Hindlimb muscle (tissue), 1 donor: ENCODE results near the gene CEP104. TPM values are rescaled to one million over a fixed set of nuclear protein-coding genes. Genes with fewer than 3 reads are reported as not detected.

ENCODE experiments used
- DNase-seq: peaks from one replicate; pipeline ENCODE4 v3.0.0-alpha.2; 2013
- polyA plus RNA-seq: library from polyadenylated mRNA; unstranded; fragments of 120-200 nt; gene quantifications from one replicate; pipeline ENCODE4 v1.2.1, GENCODE V29; 2013; ENCODE audit not compliant: insufficient read length

CEP104 gene
- polyA plus RNA-seq, 1 donor = 20.1 TPM

GRCh38 chr1:3893190-3893589 is 36.2 kb upstream of the CEP104 start:
- no peak for DNase-seq

GRCh38 chr1:3892748-3893147 is 35.7 kb upstream of the CEP104 start:
- DNase-seq = no peak

GRCh38 chr1:3891329-3891865 is 34.4 kb upstream of the CEP104 start:
- DNase-seq = no peak

DNA sequence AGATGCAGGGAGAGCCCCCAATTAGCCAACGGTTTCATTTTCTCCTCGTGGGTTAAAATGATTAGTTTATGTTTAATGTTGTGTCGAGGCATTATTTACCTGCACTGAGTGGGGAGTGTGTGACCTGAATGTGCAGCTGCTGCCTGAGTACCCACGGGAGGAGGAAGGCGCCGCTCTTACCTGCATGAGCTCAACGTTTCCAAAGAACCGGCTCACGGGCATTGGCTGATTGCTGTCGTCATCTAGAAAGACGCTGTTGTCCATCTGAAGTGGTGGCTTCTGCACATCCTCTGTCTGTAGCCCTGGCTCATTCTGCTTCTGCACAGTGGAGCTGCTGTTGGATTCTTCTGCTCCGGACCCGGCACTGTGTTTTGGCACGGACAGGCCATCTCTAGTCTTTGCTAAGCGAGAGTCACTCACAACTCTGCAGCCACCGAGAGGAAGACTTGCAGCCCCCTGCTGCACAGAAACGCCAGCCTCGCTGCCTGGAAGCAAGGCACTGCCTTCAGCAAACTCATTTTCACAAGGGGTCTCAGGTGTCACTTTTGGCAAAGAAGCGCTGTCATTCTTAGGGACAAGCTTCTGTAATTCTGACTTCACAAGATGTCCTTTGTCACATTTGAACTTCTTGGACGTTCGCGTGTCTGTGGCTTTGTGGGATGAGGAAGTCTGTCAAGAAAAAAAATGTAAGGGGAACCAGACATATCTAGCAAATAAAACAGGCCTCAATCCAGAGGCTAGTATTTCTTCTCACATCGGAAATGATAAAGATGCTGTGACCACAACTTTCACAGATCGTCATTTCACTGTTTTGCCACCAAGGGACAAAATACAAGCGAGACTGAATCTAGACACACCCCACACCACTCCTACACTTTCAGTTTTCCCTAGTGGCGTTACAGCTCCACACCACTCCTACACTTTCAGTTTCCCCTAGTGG is 33.6 kb upstream of the CEP104 start:
- DNase-seq = no peak

GRCh38 chr1:3889936-3890335 is 32.9 kb upstream of the CEP104 start:
- DNase-seq = no peak

DNA sequence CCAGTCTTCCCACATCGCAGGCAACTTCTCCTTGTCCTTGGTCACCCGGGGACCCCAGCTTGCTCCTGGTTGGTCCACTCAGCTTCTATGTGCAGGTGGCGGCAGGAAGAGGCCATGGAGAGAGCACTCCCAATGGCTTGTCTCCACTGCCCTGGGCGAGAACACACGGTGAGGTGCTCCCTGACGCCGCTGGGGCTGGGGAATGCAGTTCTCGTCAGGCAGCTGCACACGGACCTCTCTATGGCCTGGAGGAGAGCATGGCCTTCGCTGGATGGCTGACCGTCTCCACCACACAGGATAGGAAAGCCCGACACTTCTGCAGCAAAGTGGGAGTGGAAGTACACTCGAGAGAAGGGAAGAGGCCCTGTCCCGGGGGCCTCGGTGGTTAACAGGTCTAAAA is 31.3 kb upstream of the CEP104 start:
- DNase-seq = no peak

GRCh38 chr1:3886691-3887090 is 29.7 kb upstream of the CEP104 start:
- no peak for DNase-seq

DNA sequence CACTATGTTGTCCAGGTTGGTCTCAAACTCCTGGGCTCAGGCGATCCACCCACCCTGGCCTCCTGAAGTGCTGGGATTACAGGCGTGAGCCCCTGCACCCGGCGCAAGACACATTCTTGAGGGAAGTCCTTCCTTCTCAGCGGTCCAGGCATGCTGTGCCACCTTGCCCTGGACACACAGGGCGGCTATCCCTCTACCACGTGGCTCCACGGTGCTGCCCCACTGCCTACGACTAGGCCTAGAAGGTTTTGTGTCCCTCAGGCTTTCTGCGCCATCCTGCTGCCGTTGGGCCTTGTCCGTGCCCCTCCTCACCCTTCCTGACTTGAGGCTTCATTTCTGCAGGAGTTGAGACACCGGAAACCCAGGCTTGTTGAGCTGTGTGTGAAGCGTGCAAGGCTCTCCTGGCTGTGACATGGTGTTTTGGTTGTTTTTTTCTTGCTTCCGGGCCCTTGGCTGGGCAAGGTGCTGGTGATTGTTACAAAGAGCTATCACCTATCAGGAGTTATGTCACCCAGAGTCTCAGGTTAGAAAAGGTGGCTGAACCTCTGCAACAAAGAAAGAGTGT is 29.2 kb upstream of the CEP104 start:
- no peak for DNase-seq

DNA sequence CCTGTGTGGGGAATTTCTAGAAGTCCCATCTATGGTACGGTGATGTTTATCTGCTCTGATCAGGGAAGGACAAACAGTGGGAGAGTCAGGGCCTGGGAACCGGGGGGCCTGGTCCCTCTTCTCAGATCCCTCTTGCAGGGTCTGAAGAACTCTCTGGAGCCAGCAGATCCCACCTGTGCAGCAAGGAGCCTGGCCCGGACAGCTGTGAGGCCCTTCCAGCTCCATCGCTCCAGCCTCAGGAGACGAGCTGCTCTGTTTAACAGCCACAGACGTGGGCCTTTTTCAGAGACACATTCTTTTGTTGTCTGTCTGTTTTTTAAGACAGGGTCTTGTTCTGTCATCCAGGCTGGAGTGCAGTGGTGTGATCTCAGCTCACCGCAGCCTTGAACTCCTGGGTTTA is 28.6 kb upstream of the CEP104 start:
- DNase-seq = no peak

- DNase-seq = no peak
Measured at GRCh38 chr1:3884966-3885365, 28.0 kb upstream of the CEP104 start.

DNA sequence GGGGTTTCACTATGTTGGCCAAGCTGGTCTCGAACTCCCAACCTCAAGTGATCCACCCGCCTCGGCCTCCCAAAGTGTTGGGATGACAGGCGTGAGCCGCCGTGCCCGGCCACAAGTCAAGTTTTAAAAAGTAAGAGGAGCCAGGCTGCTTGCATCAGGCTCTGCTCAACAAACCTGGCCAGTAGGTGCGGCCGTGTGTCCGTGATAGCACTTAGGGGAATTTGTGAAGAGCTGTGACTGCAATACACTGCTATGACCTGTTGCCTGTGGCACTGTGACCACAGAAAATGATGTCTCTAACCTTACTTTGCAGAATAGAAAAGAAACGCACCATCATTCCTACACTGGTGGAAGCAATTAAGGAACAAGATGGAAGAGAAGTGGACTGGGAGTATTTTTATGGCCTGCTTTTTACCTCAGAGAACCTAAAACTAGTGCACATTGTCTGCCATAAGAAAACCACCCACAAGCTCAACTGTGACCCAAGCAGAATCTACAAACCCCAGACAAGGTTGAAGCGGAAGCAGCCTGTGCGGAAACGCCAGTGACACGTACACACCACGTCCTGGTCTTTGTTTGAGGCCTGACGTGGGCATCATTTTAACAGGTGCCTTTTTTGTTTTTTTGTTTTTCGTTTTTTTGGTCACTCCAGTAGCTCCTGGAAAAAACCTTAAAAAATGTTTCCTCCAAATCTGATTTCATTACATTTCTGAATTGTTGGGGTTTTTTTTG is 26.3 kb upstream of the CEP104 start:
- no peak for DNase-seq

DNA sequence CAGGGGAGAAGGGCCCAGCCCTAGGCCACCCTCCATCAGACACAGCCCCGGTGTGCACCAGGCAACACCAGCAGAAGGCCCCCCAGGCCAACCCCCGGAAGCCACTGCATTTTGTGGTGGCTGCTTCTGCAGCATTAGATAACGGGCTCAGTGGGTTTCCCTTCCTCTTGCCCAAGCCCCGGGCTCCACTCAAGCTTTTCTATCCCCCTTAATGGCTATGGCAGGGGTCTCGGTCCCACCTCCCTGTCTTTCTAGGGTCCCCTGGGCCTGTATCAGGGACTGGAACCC is 24.1 kb upstream of the CEP104 start:
- DNase-seq = no peak

DNA sequence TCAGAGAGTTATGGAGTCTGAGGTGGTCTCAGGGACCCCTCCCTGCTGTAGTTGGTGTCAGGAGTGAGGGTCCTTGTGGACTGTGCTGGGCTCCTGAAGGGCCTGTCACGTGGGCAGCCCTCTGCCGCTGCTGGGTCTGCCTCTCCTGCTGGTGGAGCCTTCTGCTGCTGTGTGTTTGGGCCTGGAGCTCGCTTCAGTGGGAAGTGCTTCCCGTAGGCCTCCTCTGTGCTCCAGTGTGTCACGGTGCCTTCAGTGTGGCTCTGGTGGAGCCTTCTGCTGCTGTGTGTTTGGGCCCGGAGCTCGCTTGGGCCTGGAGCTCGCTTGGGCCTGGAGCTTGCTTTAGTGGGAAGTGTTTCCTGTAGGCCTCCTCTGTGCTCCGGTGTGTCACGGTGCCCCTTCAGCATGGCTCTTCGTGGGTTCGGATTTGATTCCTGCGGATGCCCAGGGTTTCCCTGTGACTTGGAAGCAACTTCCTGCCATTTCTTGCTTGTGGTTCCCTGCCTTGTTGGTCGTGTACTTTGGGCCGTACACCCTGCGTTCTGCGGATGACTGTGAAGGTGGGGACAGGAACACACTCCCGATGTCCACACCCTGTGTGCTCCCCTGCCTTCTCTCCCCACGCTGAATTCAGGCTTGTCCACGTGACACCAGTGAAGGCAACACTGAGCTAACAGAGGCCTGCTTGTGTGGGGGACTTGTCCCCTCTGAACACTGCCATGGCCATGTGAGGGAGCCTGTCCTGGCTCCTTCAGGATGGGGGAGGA is 23.6 kb upstream of the CEP104 start:
- DNase-seq = no peak

DNA sequence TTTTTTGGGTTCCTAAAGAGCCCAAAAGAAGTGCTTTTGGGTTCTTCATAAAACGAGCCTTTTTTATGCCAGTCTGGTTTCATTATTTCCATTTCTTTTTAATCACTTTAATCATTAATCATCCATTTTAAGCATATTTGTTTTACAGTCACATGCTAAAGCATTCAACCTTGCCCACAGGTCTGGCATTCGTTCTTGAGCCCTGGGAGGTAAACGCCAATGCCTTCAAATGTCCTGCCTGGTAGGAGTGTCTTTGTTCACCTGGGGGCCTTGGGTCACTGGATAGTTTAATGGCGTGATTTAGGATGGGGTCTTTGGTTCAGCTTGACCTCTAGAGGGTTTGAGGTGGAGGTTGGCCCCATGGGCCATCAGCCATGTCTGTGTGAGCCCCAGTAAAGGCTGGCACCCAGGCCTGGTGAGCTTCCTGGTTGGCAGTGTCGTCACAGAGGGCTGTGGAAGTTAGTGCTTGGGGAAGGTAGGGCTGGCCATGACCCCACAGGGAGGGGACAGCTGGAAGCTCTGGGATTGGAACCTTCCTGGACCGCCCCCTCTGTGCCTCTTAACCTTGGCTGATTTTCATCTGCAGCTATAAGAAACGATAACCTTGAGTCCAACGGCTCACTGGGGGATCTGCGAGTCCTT is 22.9 kb upstream of the CEP104 start:
- no peak for DNase-seq

DNA sequence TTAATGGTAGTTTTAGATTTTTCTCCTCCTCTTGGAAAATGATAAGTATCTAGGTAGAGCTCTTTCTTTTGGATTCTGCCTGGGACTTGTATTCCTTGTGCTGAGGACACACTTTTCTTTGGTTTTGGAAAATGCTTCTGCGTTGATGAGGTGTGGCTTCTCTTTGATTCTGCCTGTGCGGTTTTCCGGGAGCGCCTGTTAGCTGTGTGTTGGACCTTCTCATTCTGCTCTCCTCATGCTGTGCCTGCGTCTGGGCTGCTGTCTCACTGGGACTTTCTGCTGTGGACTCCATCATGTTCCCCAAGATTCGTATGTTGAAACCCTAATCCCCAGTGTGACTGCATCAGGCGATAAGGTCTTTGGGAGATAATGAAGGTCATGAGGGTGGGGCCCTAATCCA is 22.1 kb upstream of the CEP104 start:
- no peak for DNase-seq

GRCh38 chr1:3876716-3877115 is 19.7 kb upstream of the CEP104 start:
- DNase-seq = no peak

GRCh38 chr1:3874736-3875135 is 17.7 kb upstream of the CEP104 start:
- no peak for DNase-seq

- DNase-seq = no peak
Measured at GRCh38 chr1:3872546-3872945, 15.5 kb upstream of the CEP104 start.

GRCh38 chr1:3871451-3871805 is 14.4 kb upstream of the CEP104 start:
- no peak for DNase-seq

GRCh38 chr1:3869751-3870301 is 12.8 kb upstream of the CEP104 start:
- DNase-seq = no peak

DNA sequence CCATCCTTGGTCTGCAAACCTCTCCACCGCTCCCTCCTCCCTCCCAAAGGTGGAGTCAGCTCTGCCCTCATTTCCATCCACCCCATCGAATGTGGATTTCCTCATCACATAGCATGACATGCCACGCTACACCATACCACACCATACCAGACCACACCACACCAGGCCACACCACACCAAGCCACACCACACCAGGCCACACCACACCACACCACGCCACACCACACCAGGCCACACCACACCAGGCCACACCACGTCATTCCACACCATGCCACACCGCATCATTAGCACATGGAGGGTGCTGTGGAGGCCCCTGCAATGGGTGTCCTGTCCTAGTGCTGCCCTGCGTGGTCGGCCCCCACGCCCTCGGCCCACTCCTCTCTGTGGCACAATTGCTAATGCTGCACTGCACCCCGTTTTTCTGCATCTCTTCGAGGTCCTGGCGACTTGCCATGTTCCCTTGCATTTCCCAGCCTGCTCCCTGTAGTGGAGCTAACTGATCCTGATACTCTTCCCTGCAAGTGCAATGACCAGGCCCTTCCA is 11.5 kb upstream of the CEP104 start:
- no peak for DNase-seq
